SK-N-SH treated with all-trans-retinoic acid at 6 μM for 48 hours (cell line): Measurements from ENCODE around the gene UQCRFS1.

Experiments
- BACH2 ChIP-seq: fragments of 250-450 bp; sonication (Bioruptor Pico); IDR thresholded peaks from 2 replicates; pipeline ENCODE4 v1.9.0; 2021; ENCODE audit warnings: mild to moderate bottlenecking, borderline replicate concordance
- CSDC2 ChIP-seq: fragments of 250-450 bp; sonication (Bioruptor Pico); IDR thresholded peaks from 2 replicates; pipeline ENCODE4 v1.5.0; 2020; ENCODE audit warnings: mild to moderate bottlenecking, moderate library complexity
- ESRRG ChIP-seq: fragments of 250-450 bp; sonication (Bioruptor Pico); IDR thresholded peaks from 2 replicates; pipeline ENCODE4 v1.6.1; 2021; ENCODE audit warnings: mild to moderate bottlenecking
- PPARA ChIP-seq: fragments of 250-450 bp; sonication (Bioruptor Pico); IDR thresholded peaks from 2 replicates; pipeline ENCODE4 v1.5.0; 2020; ENCODE audit warnings: mild to moderate bottlenecking, borderline replicate concordance
- ZFP3 ChIP-seq: fragments of 250-450 bp; sonication (Bioruptor Pico); IDR thresholded peaks from 2 replicates; pipeline ENCODE4 v1.5.0; 2020; ENCODE audit warnings: mild to moderate bottlenecking, moderate library complexity

GRCh38 chr19:29241324-29241723 is 28.4 kb upstream of the UQCRFS1 start:
- TF ChIP-seq CSDC2 (CRISPR knock-in tag) = no peak
- TF ChIP-seq ZFP3 (CRISPR knock-in tag) = no peak
- TF ChIP-seq BACH2 = no peak
- TF ChIP-seq ESRRG (CRISPR knock-in tag) = no peak
- no peak for TF ChIP-seq PPARA (CRISPR knock-in tag)
